GM23338 (cell line): ENCODE data around the gene SLC39A11. TPM values are rescaled to one million over a fixed set of nuclear protein-coding genes. Genes with fewer than 3 reads are reported as not detected.

Source experiments
- ATAC-seq: fragments of 200-7000 bp; cut with Tn5 transposase; 3 replicates; pipeline ENCODE4 v1.9.1; 2020
- DNase-seq: peaks from one replicate; pipeline ENCODE4 v3.0.0-alpha.2; 2015; ENCODE audit warnings: low spot score
- H2AFZ ChIP-seq: fragments of 200-600 bp; sonication (generic); 2 replicates; pipeline ENCODE4 v1.8.0; 2016; ENCODE audit warnings: antibody characterized with exemption, mild to moderate bottlenecking, moderate library complexity
- H3F3A ChIP-seq: fragments of 200-600 bp; sonication (generic); replicated peaks from 2 replicates; pipeline ENCODE4 v1.8.0; 2017; ENCODE audit warnings: antibody characterized with exemption, mixed run types, low read depth
- H3K27ac ChIP-seq: fragments of 200-600 bp; sonication (generic); 2 replicates; pipeline ENCODE4 v1.6.1; 2016; ENCODE audit warnings: low read depth
- H3K27me3 ChIP-seq: fragments of 200-600 bp; sonication (generic); 2 replicates; pipeline ENCODE4 v1.8.0; 2016; ENCODE audit warnings: mild to moderate bottlenecking, mixed run types, moderate library complexity; ENCODE audit not compliant: insufficient read depth
- H3K36me3 ChIP-seq: fragments of 200-600 bp; sonication (generic); 2 replicates; pipeline ENCODE4 v1.8.0; 2016; ENCODE audit warnings: mild to moderate bottlenecking; ENCODE audit not compliant: insufficient read depth
- H3K4me1 ChIP-seq: fragments of 200-600 bp; sonication (generic); 2 replicates; pipeline ENCODE4 v1.8.0; 2016; ENCODE audit warnings: mild to moderate bottlenecking, moderate library complexity; ENCODE audit not compliant: insufficient read depth
- H3K4me2 ChIP-seq: fragments of 200-600 bp; sonication (generic); 2 replicates; pipeline ENCODE4 v1.7.1; 2017; ENCODE audit warnings: mixed run types
- H3K4me3 ChIP-seq: fragments of 200-600 bp; sonication (generic); 2 replicates; pipeline ENCODE4 v1.6.1; 2016; ENCODE audit warnings: mixed run types
- H3K79me2 ChIP-seq: fragments of 200-600 bp; sonication (generic); replicated peaks from 2 replicates; pipeline ENCODE4 v1.8.0; 2017; ENCODE audit warnings: mild to moderate bottlenecking; ENCODE audit not compliant: insufficient read depth
- H3K9me2 ChIP-seq: fragments of 200-600 bp; sonication (generic); 2 replicates; pipeline ENCODE4 v1.8.0; 2017; ENCODE audit not compliant: insufficient read depth
- H4K20me1 ChIP-seq: fragments of 200-600 bp; sonication (generic); replicated peaks from 2 replicates; pipeline ENCODE4 v1.8.0; 2017; ENCODE audit warnings: mild to moderate bottlenecking; ENCODE audit not compliant: insufficient read depth
- H3K27ac Mint-ChIP-seq: 2 replicates; pipeline ENCODE4 v1.8.0; 2020; ENCODE audit warnings: inconsistent platforms, mild to moderate bottlenecking, moderate library complexity, mixed read lengths
- H3K27me3 Mint-ChIP-seq: 3 replicates; pipeline ENCODE4 v1.8.0; 2022; ENCODE audit warnings: low read depth, mild to moderate bottlenecking, moderate library complexity, mixed read lengths, inconsistent platforms; ENCODE audit not compliant: insufficient read depth, poor library complexity
- H3K36me3 Mint-ChIP-seq: 3 replicates; pipeline ENCODE4 v1.8.0; 2021; ENCODE audit warnings: low read depth, mild to moderate bottlenecking, inconsistent platforms, moderate library complexity, mixed read lengths
- H3K4me1 Mint-ChIP-seq: 3 replicates; pipeline ENCODE4 v1.8.0; 2020; ENCODE audit warnings: mild to moderate bottlenecking, inconsistent platforms, mixed read lengths
- H3K4me3 Mint-ChIP-seq: 3 replicates; pipeline ENCODE4 v1.8.0; 2021; ENCODE audit warnings: moderate library complexity, mild to moderate bottlenecking, inconsistent platforms, mixed read lengths
- H3K9me3 Mint-ChIP-seq: 3 replicates; pipeline ENCODE4 v1.8.0; 2020; ENCODE audit warnings: moderate library complexity, mild to moderate bottlenecking, inconsistent platforms, mixed read lengths
- CREB1 ChIP-seq: fragments of 250-450 bp; sonication (Bioruptor Pico); IDR thresholded peaks from 2 replicates; pipeline ENCODE4 v1.5.0; 2020; ENCODE audit warnings: low read depth, mild to moderate bottlenecking, moderate library complexity
- EZH2 ChIP-seq: fragments of 200-600 bp; sonication (generic); IDR thresholded peaks from one replicate; pipeline ENCODE4 v1.8.0; 2017; ENCODE audit warnings: antibody characterized with exemption, mild to moderate bottlenecking, low read depth; ENCODE audit not compliant: unreplicated experiment
- EZH2phosphoT487 ChIP-seq: fragments of 200-600 bp; sonication (generic); IDR thresholded peaks from one replicate; pipeline ENCODE4 v1.8.1; 2018; ENCODE audit warnings: antibody characterized with exemption; ENCODE audit not compliant: unreplicated experiment
- JUNB ChIP-seq: IDR thresholded peaks from one replicate; pipeline ENCODE4 v1.6.1; 2016; ENCODE audit warnings: antibody characterized with exemption; ENCODE audit not compliant: unreplicated experiment
- NANOG ChIP-seq: IDR thresholded peaks from 2 replicates; pipeline ENCODE4 v1.6.1; 2016; ENCODE audit warnings: antibody characterized with exemption, borderline replicate concordance
- POLR2AphosphoS5 ChIP-seq: IDR thresholded peaks from 2 replicates; pipeline ENCODE4 v1.6.1; 2016; ENCODE audit warnings: antibody characterized with exemption, low read depth
- STAT1 ChIP-seq: IDR thresholded peaks from one replicate; pipeline ENCODE4 v1.6.1; 2016; ENCODE audit warnings: antibody characterized with exemption; ENCODE audit not compliant: unreplicated experiment
- ZNF114 ChIP-seq: fragments of 250-450 bp; sonication (Bioruptor Pico); IDR thresholded peaks from 2 replicates; pipeline ENCODE4 v1.5.0; 2020; ENCODE audit warnings: mild to moderate bottlenecking, moderate library complexity
- ZNF331 ChIP-seq: fragments of 250-450 bp; sonication (Bioruptor Pico); IDR thresholded peaks from 2 replicates; pipeline ENCODE4 v1.5.0; 2020; ENCODE audit warnings: low read depth, mild to moderate bottlenecking, moderate library complexity
- polyA plus RNA-seq: library from polyadenylated mRNA; unstranded; fragments of >200 nt; fragmentation: Nextera tagmentation; extraction: Ambion mirVana; gene quantifications from 2 replicates; pipeline ENCODE4 v1.2.1, GENCODE V29; 2016
- total RNA-seq: library from RNA; depleted of rRNA; stranded (reverse); fragments of >200 nt; shearing (Covaris generic); gene quantifications from 2 replicates; pipeline ENCODE4 v1.2.3, GENCODE V29; 2014
- TF ChIP-seq, protein P1 (sequence below): fragments of 250-450 bp; sonication (Bioruptor Pico); IDR thresholded peaks from 2 replicates; pipeline ENCODE4 v1.5.0; 2020; ENCODE audit warnings: mild to moderate bottlenecking, moderate library complexity
- TF ChIP-seq, protein P2 (sequence below), 2 experiments: fragments of 200-600 bp in 1 of 2; sonication (generic) in 1 of 2; conservative IDR thresholded peaks; 2 replicates each; pipeline versions ENCODE4 v1.5.1 to v1.6.1; 2016 to 2017; ENCODE audit warnings: antibody characterized with exemption in 2 of 2, low read depth in 2 of 2, mild to moderate bottlenecking in 2 of 2, moderate library complexity in 1 of 2
- TF ChIP-seq, protein P3 (sequence below): IDR thresholded peaks from 2 replicates; pipeline ENCODE4 v1.6.1; 2016; ENCODE audit warnings: antibody characterized with exemption
- TF ChIP-seq, protein P4 (sequence below): IDR thresholded peaks from one replicate; pipeline ENCODE4 v1.6.1; 2018; ENCODE audit warnings: antibody characterized with exemption; ENCODE audit not compliant: unreplicated experiment

SLC39A11 gene
- total and polyA plus RNA-seq, 2 experiments from 2014 or later: 10.8 to 18.1 TPM

DNA sequence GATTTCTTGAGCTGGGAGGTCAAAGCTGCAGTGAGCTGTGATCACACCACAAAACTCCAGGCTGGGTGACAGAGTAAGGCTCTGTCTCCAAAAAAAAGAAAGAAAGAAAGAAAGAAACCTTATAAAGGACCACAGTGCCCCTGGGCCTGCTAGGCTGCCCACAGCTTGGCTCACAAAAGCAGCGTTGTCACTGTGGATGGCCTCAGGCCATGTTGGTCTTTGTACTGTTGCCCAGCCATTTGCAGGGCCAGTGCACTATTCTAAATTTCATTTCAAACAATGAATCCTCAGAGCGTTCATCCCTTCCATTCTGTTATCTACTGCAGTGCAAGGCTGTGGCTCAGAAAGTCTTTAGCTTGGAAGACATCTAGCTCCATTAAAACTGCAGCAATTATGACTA, 208.4 kb downstream of the SLC39A11 start:
- H3K4me3 Mint-ChIP-seq: no peak overlapping the region
- H3K27me3 ChIP-seq: no peaks in the 10 kb centered on the region
- no peak overlapping the region for H3K27ac ChIP-seq
- H3K36me3 ChIP-seq: 0 out of 2 replicates have a peak, but pooled peaks cover 4% of the 10 kb centered on the region
- H3K36me3 Mint-ChIP-seq: peaks cover 11% of the 10 kb centered on the region; the same call in 2 of the 3 replicates
- no peak overlapping the region for H3K27ac Mint-ChIP-seq
- 0 out of 2 replicates have a peak, but pooled peaks cover 9% of the 10 kb centered on the region for H3K9me2 ChIP-seq
- H2AFZ ChIP-seq: no peak overlapping the region
- H3K4me1 Mint-ChIP-seq: no peaks in the 10 kb centered on the region
- H3F3A ChIP-seq: no peaks in the 10 kb centered on the region
- DNase-seq: no peak
- TF ChIP-seq, protein P1, sequence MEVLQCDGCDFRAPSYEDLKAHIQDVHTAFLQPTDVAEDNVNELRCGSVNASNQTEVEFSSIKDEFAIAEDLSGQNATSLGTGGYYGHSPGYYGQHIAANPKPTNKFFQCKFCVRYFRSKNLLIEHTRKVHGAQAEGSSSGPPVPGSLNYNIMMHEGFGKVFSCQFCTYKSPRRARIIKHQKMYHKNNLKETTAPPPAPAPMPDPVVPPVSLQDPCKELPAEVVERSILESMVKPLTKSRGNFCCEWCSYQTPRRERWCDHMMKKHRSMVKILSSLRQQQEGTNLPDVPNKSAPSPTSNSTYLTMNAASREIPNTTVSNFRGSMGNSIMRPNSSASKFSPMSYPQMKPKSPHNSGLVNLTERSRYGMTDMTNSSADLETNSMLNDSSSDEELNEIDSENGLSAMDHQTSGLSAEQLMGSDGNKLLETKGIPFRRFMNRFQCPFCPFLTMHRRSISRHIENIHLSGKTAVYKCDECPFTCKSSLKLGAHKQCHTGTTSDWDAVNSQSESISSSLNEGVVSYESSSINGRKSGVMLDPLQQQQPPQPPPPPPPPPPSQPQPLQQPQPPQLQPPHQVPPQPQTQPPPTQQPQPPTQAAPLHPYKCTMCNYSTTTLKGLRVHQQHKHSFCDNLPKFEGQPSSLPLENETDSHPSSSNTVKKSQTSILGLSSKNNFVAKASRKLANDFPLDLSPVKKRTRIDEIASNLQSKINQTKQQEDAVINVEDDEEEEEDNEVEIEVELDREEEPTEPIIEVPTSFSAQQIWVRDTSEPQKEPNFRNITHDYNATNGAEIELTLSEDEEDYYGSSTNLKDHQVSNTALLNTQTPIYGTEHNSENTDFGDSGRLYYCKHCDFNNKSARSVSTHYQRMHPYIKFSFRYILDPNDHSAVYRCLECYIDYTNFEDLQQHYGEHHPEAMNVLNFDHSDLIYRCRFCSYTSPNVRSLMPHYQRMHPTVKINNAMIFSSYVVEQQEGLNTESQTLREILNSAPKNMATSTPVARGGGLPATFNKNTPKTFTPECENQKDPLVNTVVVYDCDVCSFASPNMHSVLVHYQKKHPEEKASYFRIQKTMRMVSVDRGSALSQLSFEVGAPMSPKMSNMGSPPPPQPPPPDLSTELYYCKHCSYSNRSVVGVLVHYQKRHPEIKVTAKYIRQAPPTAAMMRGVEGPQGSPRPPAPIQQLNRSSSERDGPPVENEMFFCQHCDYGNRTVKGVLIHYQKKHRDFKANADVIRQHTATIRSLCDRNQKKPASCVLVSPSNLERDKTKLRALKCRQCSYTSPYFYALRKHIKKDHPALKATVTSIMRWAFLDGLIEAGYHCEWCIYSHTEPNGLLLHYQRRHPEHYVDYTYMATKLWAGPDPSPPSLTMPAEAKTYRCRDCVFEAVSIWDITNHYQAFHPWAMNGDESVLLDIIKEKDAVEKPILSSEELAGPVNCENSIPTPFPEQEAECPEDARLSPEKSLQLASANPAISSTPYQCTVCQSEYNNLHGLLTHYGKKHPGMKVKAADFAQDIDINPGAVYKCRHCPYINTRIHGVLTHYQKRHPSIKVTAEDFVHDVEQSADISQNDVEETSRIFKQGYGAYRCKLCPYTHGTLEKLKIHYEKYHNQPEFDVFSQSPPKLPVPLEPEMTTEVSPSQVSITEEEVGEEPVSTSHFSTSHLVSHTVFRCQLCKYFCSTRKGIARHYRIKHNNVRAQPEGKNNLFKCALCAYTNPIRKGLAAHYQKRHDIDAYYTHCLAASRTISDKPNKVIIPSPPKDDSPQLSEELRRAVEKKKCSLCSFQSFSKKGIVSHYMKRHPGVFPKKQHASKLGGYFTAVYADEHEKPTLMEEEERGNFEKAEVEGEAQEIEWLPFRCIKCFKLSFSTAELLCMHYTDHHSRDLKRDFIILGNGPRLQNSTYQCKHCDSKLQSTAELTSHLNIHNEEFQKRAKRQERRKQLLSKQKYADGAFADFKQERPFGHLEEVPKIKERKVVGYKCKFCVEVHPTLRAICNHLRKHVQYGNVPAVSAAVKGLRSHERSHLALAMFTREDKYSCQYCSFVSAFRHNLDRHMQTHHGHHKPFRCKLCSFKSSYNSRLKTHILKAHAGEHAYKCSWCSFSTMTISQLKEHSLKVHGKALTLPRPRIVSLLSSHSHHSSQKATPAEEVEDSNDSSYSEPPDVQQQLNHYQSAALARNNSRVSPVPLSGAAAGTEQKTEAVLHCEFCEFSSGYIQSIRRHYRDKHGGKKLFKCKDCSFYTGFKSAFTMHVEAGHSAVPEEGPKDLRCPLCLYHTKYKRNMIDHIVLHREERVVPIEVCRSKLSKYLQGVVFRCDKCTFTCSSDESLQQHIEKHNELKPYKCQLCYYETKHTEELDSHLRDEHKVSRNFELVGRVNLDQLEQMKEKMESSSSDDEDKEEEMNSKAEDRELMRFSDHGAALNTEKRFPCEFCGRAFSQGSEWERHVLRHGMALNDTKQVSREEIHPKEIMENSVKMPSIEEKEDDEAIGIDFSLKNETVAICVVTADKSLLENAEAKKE (CRISPR knock-in tag): no peak
- TF ChIP-seq CREB1 (no peak), STAT1 (no peak), POLR2AphosphoS5 (no peak), EZH2 (no peak), JUNB (no peak), NANOG (no peak), EZH2phosphoT487 (no peak), ZNF114 (CRISPR knock-in tag) (no peak), ZNF331 (no peak)
- TF ChIP-seq, protein P2, sequence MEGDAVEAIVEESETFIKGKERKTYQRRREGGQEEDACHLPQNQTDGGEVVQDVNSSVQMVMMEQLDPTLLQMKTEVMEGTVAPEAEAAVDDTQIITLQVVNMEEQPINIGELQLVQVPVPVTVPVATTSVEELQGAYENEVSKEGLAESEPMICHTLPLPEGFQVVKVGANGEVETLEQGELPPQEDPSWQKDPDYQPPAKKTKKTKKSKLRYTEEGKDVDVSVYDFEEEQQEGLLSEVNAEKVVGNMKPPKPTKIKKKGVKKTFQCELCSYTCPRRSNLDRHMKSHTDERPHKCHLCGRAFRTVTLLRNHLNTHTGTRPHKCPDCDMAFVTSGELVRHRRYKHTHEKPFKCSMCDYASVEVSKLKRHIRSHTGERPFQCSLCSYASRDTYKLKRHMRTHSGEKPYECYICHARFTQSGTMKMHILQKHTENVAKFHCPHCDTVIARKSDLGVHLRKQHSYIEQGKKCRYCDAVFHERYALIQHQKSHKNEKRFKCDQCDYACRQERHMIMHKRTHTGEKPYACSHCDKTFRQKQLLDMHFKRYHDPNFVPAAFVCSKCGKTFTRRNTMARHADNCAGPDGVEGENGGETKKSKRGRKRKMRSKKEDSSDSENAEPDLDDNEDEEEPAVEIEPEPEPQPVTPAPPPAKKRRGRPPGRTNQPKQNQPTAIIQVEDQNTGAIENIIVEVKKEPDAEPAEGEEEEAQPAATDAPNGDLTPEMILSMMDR (conservative IDR thresholded peaks at IDR 0.05; ENCODE audit: low read depth in 2 of 2): no peak
- TF ChIP-seq, protein P3, sequence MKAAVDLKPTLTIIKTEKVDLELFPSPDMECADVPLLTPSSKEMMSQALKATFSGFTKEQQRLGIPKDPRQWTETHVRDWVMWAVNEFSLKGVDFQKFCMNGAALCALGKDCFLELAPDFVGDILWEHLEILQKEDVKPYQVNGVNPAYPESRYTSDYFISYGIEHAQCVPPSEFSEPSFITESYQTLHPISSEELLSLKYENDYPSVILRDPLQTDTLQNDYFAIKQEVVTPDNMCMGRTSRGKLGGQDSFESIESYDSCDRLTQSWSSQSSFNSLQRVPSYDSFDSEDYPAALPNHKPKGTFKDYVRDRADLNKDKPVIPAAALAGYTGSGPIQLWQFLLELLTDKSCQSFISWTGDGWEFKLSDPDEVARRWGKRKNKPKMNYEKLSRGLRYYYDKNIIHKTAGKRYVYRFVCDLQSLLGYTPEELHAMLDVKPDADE: no peak
- TF ChIP-seq, protein P4, sequence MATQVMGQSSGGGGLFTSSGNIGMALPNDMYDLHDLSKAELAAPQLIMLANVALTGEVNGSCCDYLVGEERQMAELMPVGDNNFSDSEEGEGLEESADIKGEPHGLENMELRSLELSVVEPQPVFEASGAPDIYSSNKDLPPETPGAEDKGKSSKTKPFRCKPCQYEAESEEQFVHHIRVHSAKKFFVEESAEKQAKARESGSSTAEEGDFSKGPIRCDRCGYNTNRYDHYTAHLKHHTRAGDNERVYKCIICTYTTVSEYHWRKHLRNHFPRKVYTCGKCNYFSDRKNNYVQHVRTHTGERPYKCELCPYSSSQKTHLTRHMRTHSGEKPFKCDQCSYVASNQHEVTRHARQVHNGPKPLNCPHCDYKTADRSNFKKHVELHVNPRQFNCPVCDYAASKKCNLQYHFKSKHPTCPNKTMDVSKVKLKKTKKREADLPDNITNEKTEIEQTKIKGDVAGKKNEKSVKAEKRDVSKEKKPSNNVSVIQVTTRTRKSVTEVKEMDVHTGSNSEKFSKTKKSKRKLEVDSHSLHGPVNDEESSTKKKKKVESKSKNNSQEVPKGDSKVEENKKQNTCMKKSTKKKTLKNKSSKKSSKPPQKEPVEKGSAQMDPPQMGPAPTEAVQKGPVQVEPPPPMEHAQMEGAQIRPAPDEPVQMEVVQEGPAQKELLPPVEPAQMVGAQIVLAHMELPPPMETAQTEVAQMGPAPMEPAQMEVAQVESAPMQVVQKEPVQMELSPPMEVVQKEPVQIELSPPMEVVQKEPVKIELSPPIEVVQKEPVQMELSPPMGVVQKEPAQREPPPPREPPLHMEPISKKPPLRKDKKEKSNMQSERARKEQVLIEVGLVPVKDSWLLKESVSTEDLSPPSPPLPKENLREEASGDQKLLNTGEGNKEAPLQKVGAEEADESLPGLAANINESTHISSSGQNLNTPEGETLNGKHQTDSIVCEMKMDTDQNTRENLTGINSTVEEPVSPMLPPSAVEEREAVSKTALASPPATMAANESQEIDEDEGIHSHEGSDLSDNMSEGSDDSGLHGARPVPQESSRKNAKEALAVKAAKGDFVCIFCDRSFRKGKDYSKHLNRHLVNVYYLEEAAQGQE: no peak
- H3K9me3 Mint-ChIP-seq: peaks cover 14% of the 10 kb centered on the region
- ATAC-seq: no peak
- no peaks in the 10 kb centered on the region for H3K4me1 ChIP-seq
- no peak overlapping the region for H3K4me3 ChIP-seq
- no peaks in the 10 kb centered on the region for H4K20me1 ChIP-seq
- no peaks in the 10 kb centered on the region for H3K27me3 Mint-ChIP-seq
- H3K4me2 ChIP-seq: no peak overlapping the region
- H3K79me2 ChIP-seq: no peaks in the 10 kb centered on the region
